DMS114 treated with DMSO at 0.1 percent for 48 hours (cell line): Measurements from ENCODE around the gene MUSTN1.

Experiments used
- DNase-seq: peaks from one replicate; lab custom pipeline; 2025; ENCODE audit not compliant: unreplicated experiment; lab: John Stamatoyannopoulos, UW

Gene MUSTN1

GRCh38 chr3:52834871-52835501, at the start of gene MUSTN1:
Gene MUSTN1 (minus strand): TSS chr3:52835019. CDS start chr3:52834948, 71 bp downstream.
- no peak for DNase-seq

- DNase-seq = no peak
Measured at GRCh38 chr3:52882377-52882776, 47.6 kb upstream of the MUSTN1 start.

DNA sequence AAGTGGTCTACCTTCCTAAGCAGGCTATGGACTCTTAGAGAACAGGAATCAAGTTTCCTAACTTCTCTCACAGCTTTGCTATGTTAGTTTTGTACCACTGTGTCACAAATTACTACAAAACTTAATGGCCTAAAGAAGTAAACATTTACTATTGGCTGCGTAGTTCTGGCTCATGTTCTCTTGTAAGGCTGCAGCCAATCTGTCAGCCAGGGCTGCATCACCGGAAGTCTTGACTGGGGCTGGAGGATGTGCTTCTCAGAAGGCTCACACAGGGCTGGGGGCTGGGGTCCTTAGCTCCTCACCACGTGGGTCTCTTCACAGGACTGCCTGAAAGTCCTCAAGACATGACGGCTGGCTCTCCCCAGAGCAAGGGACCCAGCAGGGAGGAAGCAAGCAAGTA, 47.1 kb upstream of the MUSTN1 start:
- DNase-seq = no peak

DNA sequence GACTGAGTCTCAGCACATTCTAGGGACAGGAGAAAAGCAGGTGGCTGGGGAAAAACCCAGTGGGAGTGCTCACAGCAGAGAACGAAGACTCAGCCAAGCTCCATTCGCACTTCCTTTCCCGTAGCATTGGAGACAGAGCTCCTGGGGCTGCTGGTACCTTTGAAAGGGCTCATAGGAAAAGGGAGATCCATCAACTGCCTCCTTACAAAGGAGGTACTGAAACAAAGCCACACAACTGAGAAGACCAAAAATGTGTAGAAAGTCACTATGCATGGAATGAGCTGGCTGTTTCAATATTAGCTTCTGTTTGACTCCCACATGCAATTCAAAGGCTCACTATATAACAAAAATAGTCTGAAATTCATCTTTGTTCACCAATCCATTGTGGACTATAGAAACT, 45.7 kb upstream of the MUSTN1 start:
- DNase-seq = no peak

GRCh38 chr3:52880047-52880446, 45.2 kb upstream of the MUSTN1 start:
- no peak for DNase-seq

DNA sequence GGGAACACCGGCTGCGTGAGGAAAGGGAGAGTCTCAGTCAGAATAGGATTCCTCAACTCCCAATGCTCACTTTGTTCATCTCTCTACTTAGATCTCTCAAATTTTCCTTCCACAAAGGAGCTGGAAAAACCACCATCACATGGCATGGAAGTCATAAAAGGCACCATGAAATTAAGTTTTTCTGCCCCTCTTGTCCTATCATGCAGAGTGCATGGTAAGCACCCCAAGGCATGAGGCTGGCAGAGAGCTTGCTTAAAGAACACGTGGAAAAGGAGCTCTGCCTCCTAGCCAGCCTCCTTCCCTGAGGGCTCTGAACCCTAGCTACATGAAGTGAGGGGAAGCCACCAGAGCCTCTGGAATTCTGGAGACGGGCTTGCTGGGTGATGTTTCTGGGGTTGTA, 44.8 kb upstream of the MUSTN1 start:
- DNase-seq = no peak

- no peak for DNase-seq
Measured at GRCh38 chr3:52879090-52879489, 44.3 kb upstream of the MUSTN1 start.

DNA sequence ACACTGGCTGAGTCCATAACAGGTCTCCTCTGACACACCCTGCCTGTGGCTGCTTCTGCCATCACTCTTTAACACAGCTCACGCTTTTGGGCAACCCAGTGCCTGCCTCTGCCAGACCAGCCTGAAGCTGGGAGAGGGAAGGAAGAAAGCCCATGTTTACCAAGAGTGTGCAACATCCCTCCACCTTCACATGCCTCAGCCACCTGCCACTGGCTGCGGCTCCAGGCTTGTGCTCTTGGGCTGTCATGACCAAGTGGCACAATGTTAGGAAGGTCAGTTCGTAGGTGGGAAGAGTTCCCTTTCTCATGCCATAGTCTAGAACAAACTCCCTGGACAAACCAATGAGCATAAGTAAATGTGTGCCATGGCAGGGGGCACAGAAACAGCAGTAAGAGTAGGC, 42.3 kb upstream of the MUSTN1 start:
- DNase-seq = no peak

GRCh38 chr3:52874864-52875587, 40.2 kb upstream of the MUSTN1 start:
- no peak for DNase-seq

- no peak for DNase-seq
Measured at GRCh38 chr3:52874160-52874701, 39.4 kb upstream of the MUSTN1 start.

DNA sequence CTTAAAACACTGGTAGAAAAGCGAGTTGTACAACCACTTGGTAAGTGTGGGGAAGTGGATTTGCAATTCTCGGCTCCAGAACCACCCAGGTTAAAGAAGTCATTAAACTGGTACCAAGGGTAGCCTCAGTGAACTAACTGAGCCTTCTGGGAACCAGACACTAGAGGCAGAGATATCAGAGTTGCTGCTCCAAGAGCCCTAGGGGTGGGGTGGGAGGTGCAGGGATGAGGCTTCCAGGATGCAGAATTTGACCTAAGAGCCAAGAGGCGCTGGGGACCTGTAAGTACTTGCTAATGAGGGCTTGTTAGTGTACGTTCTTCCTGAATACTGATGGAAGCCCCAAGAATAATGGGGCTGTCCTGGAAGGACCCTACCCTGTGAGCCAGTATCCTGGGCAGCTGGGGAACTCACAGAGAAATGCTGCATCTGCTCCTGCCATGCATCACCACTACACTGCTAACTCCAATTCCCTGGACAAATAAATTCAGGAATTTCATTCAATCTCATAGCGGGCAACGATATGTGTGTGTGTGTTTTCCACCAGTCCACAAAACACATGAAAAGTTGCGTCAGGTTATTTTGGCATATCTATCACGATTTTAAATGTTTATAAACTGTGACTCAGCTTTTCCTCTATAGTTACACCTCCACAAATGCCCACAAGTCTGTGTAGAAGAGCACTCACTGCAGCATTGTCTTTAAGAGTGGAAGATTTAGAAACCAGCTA, 38.8 kb upstream of the MUSTN1 start:
- no peak for DNase-seq

DNA sequence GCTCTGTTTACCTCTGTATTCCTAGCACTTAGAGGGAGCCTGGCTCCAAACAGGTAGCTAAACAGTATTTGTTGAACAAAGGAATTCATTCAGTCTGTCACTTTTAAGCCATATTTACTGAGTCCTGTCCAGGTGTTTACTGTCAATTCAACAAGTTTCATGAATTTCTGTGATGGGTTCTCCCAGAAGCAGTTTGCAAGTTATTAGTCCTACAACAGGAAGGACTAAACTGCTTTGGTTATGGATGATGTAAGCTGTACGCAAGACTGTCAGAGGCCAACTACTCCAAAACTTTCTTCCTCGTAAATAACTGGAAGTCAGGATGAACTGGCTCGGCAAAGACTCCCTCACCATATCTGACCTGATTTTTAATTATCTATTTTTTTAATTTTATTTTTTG, 37.4 kb upstream of the MUSTN1 start:
- DNase-seq = no peak

- no peak for DNase-seq
Measured at GRCh38 chr3:52871761-52872160, 36.9 kb upstream of the MUSTN1 start.

GRCh38 chr3:52870471-52870870, 35.7 kb upstream of the MUSTN1 start:
- DNase-seq = no peak

- DNase-seq = no peak
Measured at GRCh38 chr3:52866427-52866826, 31.6 kb upstream of the MUSTN1 start.

- no peak for DNase-seq
Measured at GRCh38 chr3:52865994-52866393, 31.2 kb upstream of the MUSTN1 start.

- no peak for DNase-seq
Measured at GRCh38 chr3:52860424-52860768, 25.6 kb upstream of the MUSTN1 start.

DNA sequence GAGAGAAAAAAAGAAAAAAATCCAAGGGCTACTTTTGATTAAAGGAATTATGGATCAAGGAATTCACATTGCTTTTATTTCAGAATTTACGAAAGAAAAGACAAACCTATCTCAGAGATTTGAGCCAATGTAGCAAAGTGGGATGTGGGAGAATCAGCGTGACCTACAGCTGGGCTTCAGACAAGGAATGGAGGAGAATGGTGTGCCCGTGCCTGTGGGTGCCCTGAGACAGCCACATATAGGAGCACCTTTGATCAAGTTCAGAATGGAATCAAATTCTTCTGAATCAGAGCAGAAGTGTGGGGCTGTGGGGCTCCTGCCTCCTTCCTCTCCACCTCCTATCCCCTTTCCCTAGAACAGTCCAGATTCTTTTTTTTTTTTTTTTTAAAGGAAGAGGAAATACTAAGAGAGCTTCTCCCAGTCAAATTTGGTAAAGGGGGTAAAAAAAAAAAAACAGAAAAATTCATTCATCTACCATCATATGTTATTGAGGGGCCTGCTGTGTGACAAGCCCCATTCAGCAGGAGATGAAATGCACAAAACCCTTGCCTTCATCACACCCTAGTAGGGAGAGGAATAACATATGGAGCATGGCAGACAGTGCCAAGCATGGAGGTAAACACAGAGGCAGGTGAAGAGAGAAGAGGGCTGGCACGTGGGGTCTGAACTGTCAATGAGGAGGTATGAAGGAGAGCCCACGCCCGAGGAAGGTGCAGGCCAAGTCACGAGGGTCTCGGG, 25.0 kb upstream of the MUSTN1 start:
- DNase-seq = no peak

GRCh38 chr3:52857864-52858263, 23.0 kb upstream of the MUSTN1 start:
- DNase-seq = no peak

DNA sequence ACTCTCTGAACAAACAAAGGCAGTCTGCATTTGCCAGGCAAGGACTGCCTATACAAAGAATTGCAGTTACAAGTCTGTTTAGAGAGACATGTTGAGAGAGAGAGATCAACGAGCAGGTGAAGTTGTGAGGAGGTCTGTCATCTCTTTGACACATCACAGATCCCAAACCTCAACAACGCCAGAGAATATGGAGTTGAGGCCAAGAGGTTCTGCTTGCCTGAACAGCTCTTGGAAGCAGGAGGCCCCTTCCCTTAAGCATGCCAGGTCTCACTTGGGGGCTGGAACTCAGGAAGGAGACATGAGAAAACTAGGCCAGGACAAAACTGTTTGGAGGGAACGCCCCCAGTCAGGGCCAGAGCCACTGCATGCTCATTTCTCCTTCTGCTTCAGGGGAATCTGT, 22.3 kb upstream of the MUSTN1 start:
- DNase-seq = no peak

- DNase-seq = no peak
Measured at GRCh38 chr3:52856666-52857065, 21.8 kb upstream of the MUSTN1 start.
